Transverse colon (tissue), 4 donors: ENCODE measurements around the gene VWA7. TPM values are rescaled to one million over a fixed set of nuclear protein-coding genes. Genes with fewer than 3 reads are reported as not detected.
"Not testable (repeated sequence)": the region's sequence is repeated elsewhere in the genome, so short reads cannot be mapped to it uniquely, and the experiment has no call there.

Experiments
- DNase-seq: peaks from one replicate; pipeline ENCODE4 v3.0.0-alpha.2; 2019
- H3K27ac ChIP-seq, 4 donors: fragments of 200-600 bp; sonication (generic); 2 replicates each; pipeline ENCODE4 v1.5.1; 2016 to 2018; ENCODE audit warnings: inconsistent platforms in 4 of 4
- H3K27me3 ChIP-seq: fragments of 200-600 bp; sonication (generic); 2 replicates; pipeline ENCODE4 v1.5.1; 2017; ENCODE audit warnings: inconsistent platforms
- H3K36me3 ChIP-seq, 4 donors: fragments of 200-600 bp; sonication (generic); 2 replicates each; pipeline ENCODE4 v1.5.1; 2017 to 2019; ENCODE audit warnings: inconsistent platforms in 4 of 4
- H3K4me1 ChIP-seq, 4 donors: fragments of 200-600 bp; sonication (generic); 2 replicates each; pipeline ENCODE4 v1.5.1; 2017 to 2020; ENCODE audit warnings: inconsistent platforms in 4 of 4
- H3K4me3 ChIP-seq, 4 donors: fragments of 200-600 bp; sonication (generic); 1 replicate in 1 of 4; 2 replicates in 3 of 4; pipeline versions ENCODE4 v1.5.1 to v1.6.1; 2017 to 2019; ENCODE audit warnings: inconsistent platforms in 4 of 4
- H3K9me3 ChIP-seq, 2 donors: fragments of 200-600 bp; sonication (generic); 2 replicates each; pipeline ENCODE4 v1.5.1; 2017 to 2019; ENCODE audit warnings: inconsistent platforms in 2 of 2
- EP300 ChIP-seq: sonication (generic); formaldehyde crosslinking; IDR thresholded peaks from one replicate; pipeline ENCODE4 v1.6.1; 2017; ENCODE audit warnings: antibody characterized with exemption, low read depth
- POLR2A ChIP-seq: fragments of 450-650 bp; IDR thresholded peaks from one replicate; pipeline ENCODE4 v1.6.1; 2016; ENCODE audit warnings: antibody characterized with exemption, mild to moderate bottlenecking, moderate library complexity
- POLR2AphosphoS5 ChIP-seq, 3 donors: sonication (generic); formaldehyde crosslinking; IDR thresholded peaks; one replicate each; pipeline ENCODE4 v1.6.1; 2016; ENCODE audit warnings: antibody characterized with exemption in 3 of 3
- WGBS, 2 donors: methylation state at CpG; one replicate each; pipeline ENCODE4 v1.1.5; 2018; ENCODE audit warnings: low coverage in 1 of 2; 5-methylcytosine and 5-hydroxymethylcytosine counted together
- in situ Hi-C, 4 donors: fragments of 200-750 bp; cut with MboI; loops; one replicate each; pipeline versions ENCODE4 v1.15.0 to v1.15.1; 2017; ENCODE audit warnings: low sequenced_read_pairs in 3 of 4, low pct_ligation_motif_present in 1 of 4, low pct_unique_long_range_greater_than_20kb in 1 of 4
- intact Hi-C: fragments of 100-400 bp; cut with DNase I; formaldehyde crosslinking; loops from one replicate; pipeline ENCODE4 v1.15.1; 2023; ENCODE audit warnings: low total_unique reads
- total RNA-seq, 4 donors: library from RNA; depleted of rRNA; stranded (reverse); fragments of >200 nt; gene quantifications; one replicate each; pipeline ENCODE4 v1.1.0, GENCODE V29; 2016
- TF ChIP-seq, protein P1 (sequence below), 5 experiments: fragments of 200-600 bp in 3 of 5; fragments of 450-650 bp in 2 of 5; sonication (generic) in 3 of 5; IDR thresholded peaks; 1 replicate in 2 of 5; 2 replicates in 3 of 5; pipeline ENCODE4 v1.5.1; 2016 to 2017; ENCODE audit warnings: antibody characterized with exemption in 5 of 5, inconsistent platforms in 3 of 5, mild to moderate bottlenecking in 2 of 5, moderate library complexity in 1 of 5

Gene VWA7
- 10 to 100 TPM in 2 of 4 donors, 1 to 10 TPM in 2; 7.6 to 22.1 (median 9.6) TPM for total RNA-seq

DNA sequence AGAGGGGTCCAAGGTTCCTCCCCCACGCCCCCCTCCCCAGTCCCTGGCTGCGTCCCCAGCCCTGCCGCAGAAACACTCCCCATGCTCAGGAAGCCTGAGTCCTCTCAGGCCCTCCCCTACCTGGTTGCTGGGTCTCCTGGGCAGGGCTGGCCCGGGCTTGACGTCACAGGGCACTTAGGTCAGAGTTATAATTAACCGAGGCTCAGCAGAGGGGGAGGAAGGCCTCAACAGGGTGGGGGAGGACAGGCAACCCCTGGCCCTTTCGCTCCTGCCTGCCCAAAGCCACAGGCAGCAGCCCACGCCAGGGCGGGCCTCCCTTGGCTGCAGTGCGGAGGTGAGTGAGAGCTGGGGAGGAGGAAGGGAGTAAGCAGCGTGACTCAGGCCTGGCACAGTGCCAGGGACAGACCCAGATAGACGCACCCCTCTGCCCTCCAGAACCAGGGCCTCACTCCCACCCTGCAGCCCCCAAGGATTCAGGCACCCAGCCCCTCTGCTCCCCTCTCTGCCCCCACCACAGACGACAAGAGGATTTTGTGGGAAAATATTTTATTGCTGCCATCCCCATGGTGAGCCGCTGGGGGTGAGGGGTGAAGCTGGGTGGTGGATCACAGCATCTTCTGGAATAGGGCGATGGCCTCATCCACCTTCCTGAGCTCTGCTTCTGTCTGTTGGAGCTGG lies at the start of gene VWA7:
VWA7 (minus strand) TSS at position 340 of the 678 bp plus-strand sequence. CDS start 549 bp downstream, outside the sequence.
- TF ChIP-seq POLR2A (peak; percentile 54), POLR2AphosphoS5 (IDR thresholded peaks at IDR 0.05) (peak in 2 of 3 donors; percentile 61 to 70)
- TF ChIP-seq, protein P1, sequence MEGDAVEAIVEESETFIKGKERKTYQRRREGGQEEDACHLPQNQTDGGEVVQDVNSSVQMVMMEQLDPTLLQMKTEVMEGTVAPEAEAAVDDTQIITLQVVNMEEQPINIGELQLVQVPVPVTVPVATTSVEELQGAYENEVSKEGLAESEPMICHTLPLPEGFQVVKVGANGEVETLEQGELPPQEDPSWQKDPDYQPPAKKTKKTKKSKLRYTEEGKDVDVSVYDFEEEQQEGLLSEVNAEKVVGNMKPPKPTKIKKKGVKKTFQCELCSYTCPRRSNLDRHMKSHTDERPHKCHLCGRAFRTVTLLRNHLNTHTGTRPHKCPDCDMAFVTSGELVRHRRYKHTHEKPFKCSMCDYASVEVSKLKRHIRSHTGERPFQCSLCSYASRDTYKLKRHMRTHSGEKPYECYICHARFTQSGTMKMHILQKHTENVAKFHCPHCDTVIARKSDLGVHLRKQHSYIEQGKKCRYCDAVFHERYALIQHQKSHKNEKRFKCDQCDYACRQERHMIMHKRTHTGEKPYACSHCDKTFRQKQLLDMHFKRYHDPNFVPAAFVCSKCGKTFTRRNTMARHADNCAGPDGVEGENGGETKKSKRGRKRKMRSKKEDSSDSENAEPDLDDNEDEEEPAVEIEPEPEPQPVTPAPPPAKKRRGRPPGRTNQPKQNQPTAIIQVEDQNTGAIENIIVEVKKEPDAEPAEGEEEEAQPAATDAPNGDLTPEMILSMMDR (IDR thresholded peaks at IDR 0.05) = no peak
- Histone ChIP-seq H3K27ac (peak within 1 kb of the TSS; percentile 42 to 65 (median 52)), H3K4me3 (peak within 1 kb of the TSS in 1 of 4 donors; percentile 9), H3K9me3 (no peaks in the 10 kb centered on the region), H3K4me1 (peaks cover 17 to 33% (median 27%) of the 10 kb centered on the region in 4 donors), H3K36me3 (peaks cover 0 to 10% (median 0%) of the 10 kb centered on the region in 4 donors), H3K27me3 (no peaks in the 10 kb centered on the region)
- in situ Hi-C loops (no loop called here), intact Hi-C loops (no loop called here)
- WGBS, 2 donors = 11% methylated on average over 13 of the region's 15 CpGs; no CpG with 5 or more reads in 1 of the 2 donors
- peak; percentile 87 for DNase-seq

- H3K9me3 ChIP-seq = no peaks in the 10 kb centered on the region
Measured at GRCh38 chr6:31826793-31827285, 49.7 kb upstream of the VWA7 start.

GRCh38 chr6:31825553-31825952 lies 48.4 kb upstream of the VWA7 start:
- in situ Hi-C loops = loop anchor here in 1 of 4 donors (10.0 kb wide), 1 partner anchor 91 kb away; the partner anchor contains the start of gene CLIC1
- no peaks in the 10 kb centered on the region for H3K9me3 ChIP-seq
- peaks cover 19 to 58% (median 44%) of the 10 kb centered on the region in 4 donors for H3K4me1 ChIP-seq
- H3K4me3 ChIP-seq = no peak overlapping the region
- no peak for DNase-seq
- H3K36me3 ChIP-seq = no peaks in the 10 kb centered on the region
- no peaks in the 10 kb centered on the region for H3K27me3 ChIP-seq
- intact Hi-C loops = no loop called here
- 39 to 40% methylated on average over 4 of the region's 4 CpGs for WGBS, 2 donors
- no peak for TF ChIP-seq POLR2AphosphoS5 (IDR thresholded peaks at IDR 0.05)
- no peak for TF ChIP-seq EP300
- TF ChIP-seq POLR2A = no peak
- TF ChIP-seq, protein P1 (IDR thresholded peaks at IDR 0.05) = no peak
- peak overlapping the region; percentile 95 to 98 (median 96) for H3K27ac ChIP-seq

More at GRCh38 chr6:31826793-31827285, 49.7 kb upstream of the VWA7 start:
- in situ Hi-C loops (loop anchor here in 1 of 4 donors (10.0 kb wide), 1 partner anchor 92 kb away; the partner anchor contains the start of gene CLIC1), intact Hi-C loops (no loop called here)
- H3K27me3 ChIP-seq = no peaks in the 10 kb centered on the region
- peak overlapping the region; percentile 4 to 84 (median 48) for H3K4me3 ChIP-seq
- peak overlapping the region; percentile 95 to 98 (median 96) for H3K27ac ChIP-seq
- H3K4me1 ChIP-seq = peaks cover 28 to 59% (median 42%) of the 10 kb centered on the region in 4 donors
- 0 to 1% methylated on average over 5 to 13 of the region's 13 CpGs for WGBS, 2 donors
- H3K36me3 ChIP-seq = no peaks in the 10 kb centered on the region
- peak; percentile 93 for DNase-seq
- TF ChIP-seq, protein P1 (IDR thresholded peaks at IDR 0.05) = peak in 1 of 5 experiments; percentile 5
- TF ChIP-seq POLR2A (peak; percentile 66), EP300 (peak; percentile 24), POLR2AphosphoS5 (IDR thresholded peaks at IDR 0.05) (peak; percentile 45 to 72 (median 66))

DNA sequence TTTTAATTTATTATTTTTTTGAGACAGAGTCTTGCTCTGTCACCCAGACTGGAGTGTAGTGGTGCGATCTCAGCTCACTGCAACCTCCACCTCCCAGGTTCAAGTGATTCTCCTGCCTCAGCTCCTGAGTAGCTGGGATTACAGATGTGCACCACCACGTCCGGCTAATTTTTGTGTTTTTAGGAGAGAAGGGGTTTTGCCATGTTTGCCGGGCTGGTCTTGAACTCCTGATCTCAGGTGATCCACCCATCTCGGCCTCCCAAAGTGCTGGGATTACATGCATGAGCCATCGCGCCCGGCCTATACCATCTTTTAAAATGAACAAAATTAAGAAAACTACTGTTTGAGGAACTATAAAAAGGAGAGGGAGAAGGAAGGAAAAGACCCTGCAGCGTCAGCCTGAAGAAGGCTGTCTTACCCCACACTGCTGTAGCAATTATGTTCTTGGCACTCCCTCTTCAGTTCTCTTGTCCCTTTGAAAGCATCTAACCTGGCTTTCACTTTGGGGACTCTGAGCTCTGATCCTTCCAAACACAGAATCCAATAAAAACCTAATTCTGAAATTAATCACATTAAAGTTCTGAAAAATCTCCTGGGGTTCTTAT lies 46.6 kb upstream of the VWA7 start:
- DNase-seq, H3K9me3 ChIP-seq, H3K27me3 ChIP-seq, H3K36me3 ChIP-seq, intact Hi-C loops, H3K4me3 ChIP-seq: not testable (repeated sequence)
- in situ Hi-C loops = loop anchor here in 1 of 4 donors (10.0 kb wide), 1 partner anchor 89 kb away; the partner anchor contains the start of gene CLIC1
- Histone ChIP-seq H3K27ac (peak overlapping the region; percentile 95 to 98 (median 96)), H3K4me1 (peaks cover 23 to 77% (median 63%) of the 10 kb centered on the region in 4 donors)
- WGBS, 2 donors = 87 to 91% methylated on average over 6 to 9 of the region's 9 CpGs
